HL-60 (cell line): Measurements from ENCODE around the gene NDUFV3.

Source experiments
- POLR2AphosphoS5 ChIP-seq: IDR thresholded peaks from 2 replicates; pipeline ENCODE4 v1.6.1; 2012; ENCODE audit warnings: low read depth
- SPI1 ChIP-seq: IDR thresholded peaks from 2 replicates; pipeline ENCODE4 v1.6.1; 2012; ENCODE audit warnings: low read depth, mild to moderate bottlenecking, borderline replicate concordance
- TF ChIP-seq, protein P1 (sequence below): IDR thresholded peaks from one replicate; pipeline ENCODE4 v1.5.1; 2011; ENCODE audit warnings: low read length, control low read depth, inconsistent platforms; ENCODE audit not compliant: insufficient read depth
- TF ChIP-seq, protein P2 (sequence below): IDR thresholded peaks from 2 replicates; pipeline ENCODE4 v1.6.1; 2012; ENCODE audit warnings: low read depth; ENCODE audit not compliant: insufficient replicate concordance

- TF ChIP-seq POLR2AphosphoS5 (no peak), SPI1 (no peak)
- TF ChIP-seq, protein P1, sequence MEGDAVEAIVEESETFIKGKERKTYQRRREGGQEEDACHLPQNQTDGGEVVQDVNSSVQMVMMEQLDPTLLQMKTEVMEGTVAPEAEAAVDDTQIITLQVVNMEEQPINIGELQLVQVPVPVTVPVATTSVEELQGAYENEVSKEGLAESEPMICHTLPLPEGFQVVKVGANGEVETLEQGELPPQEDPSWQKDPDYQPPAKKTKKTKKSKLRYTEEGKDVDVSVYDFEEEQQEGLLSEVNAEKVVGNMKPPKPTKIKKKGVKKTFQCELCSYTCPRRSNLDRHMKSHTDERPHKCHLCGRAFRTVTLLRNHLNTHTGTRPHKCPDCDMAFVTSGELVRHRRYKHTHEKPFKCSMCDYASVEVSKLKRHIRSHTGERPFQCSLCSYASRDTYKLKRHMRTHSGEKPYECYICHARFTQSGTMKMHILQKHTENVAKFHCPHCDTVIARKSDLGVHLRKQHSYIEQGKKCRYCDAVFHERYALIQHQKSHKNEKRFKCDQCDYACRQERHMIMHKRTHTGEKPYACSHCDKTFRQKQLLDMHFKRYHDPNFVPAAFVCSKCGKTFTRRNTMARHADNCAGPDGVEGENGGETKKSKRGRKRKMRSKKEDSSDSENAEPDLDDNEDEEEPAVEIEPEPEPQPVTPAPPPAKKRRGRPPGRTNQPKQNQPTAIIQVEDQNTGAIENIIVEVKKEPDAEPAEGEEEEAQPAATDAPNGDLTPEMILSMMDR, result no peak
- TF ChIP-seq, protein P2, sequence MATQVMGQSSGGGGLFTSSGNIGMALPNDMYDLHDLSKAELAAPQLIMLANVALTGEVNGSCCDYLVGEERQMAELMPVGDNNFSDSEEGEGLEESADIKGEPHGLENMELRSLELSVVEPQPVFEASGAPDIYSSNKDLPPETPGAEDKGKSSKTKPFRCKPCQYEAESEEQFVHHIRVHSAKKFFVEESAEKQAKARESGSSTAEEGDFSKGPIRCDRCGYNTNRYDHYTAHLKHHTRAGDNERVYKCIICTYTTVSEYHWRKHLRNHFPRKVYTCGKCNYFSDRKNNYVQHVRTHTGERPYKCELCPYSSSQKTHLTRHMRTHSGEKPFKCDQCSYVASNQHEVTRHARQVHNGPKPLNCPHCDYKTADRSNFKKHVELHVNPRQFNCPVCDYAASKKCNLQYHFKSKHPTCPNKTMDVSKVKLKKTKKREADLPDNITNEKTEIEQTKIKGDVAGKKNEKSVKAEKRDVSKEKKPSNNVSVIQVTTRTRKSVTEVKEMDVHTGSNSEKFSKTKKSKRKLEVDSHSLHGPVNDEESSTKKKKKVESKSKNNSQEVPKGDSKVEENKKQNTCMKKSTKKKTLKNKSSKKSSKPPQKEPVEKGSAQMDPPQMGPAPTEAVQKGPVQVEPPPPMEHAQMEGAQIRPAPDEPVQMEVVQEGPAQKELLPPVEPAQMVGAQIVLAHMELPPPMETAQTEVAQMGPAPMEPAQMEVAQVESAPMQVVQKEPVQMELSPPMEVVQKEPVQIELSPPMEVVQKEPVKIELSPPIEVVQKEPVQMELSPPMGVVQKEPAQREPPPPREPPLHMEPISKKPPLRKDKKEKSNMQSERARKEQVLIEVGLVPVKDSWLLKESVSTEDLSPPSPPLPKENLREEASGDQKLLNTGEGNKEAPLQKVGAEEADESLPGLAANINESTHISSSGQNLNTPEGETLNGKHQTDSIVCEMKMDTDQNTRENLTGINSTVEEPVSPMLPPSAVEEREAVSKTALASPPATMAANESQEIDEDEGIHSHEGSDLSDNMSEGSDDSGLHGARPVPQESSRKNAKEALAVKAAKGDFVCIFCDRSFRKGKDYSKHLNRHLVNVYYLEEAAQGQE, result no peak
These were observed 45.4 kb upstream of the NDUFV3 start for GRCh38 chr21:42847726-42848125.
